NCI-H1417 (cell line): ENCODE data around the gene LRMDA.

ENCODE experiments used
- DNase-seq, 3 experiments: peaks; one replicate each; lab custom pipeline; 2025; lab: John Stamatoyannopoulos, UW

Gene LRMDA

DNA sequence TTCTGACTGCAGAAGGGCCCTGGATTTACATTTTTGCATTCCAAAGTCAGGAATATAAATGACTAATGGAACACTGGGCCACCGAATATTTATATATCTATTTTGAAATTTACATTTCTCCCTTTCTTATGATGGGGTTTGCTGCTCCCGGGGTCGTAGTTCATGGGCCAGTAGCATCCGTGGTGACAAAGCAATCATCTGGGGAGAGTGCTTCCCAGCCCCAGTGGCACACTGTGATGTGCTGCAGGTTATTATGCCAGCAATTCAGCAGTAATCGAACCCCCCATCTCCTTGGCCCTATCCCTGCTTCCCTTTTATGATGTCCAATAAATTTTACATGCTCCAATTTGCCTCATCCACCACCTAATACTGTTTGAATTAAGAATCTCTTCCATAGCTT is 837.5 kb downstream of the LRMDA start:
- no peak for DNase-seq

DNA sequence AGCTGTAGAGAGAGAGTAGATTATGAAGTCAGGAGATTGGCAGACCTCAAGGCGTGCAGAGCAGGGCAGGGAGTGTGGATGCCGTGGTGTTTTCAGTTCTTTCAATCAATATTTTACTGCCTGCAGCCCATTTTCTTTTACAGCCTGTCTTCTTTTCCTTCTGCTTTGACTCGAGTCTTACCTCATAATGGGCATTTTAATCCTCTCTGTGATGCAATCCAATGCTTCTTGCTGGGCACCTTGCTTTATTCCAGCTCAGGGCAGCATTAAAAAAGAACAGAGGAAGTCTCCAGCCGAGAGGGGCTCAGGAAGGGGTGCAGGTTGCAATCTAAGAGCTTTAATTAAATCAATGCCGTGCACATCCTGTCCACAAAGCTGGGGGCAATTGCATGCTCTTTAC is 839.0 kb downstream of the LRMDA start:
- peak in 2 of 3 experiments; percentile 1 to 30 for DNase-seq

DNA sequence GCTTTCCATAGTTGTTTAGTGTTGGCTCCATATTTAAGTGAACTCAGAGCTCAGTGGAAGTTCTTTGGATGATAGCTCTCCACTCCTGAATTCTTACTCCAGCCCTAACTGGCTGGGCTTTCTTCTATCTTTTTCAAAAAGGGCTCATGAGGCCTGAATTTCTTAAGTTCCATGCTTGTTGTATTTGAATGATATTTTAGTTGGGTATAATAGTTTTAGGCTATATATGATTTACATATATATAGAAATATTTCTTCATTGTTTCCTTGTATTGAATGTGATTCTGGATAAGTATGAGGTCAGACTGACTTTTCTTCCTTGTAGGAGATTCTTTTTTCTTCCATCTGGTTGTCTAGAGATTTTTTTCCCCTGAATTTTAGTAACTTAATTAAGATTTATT is 843.5 kb downstream of the LRMDA start:
- no peak for DNase-seq

DNA sequence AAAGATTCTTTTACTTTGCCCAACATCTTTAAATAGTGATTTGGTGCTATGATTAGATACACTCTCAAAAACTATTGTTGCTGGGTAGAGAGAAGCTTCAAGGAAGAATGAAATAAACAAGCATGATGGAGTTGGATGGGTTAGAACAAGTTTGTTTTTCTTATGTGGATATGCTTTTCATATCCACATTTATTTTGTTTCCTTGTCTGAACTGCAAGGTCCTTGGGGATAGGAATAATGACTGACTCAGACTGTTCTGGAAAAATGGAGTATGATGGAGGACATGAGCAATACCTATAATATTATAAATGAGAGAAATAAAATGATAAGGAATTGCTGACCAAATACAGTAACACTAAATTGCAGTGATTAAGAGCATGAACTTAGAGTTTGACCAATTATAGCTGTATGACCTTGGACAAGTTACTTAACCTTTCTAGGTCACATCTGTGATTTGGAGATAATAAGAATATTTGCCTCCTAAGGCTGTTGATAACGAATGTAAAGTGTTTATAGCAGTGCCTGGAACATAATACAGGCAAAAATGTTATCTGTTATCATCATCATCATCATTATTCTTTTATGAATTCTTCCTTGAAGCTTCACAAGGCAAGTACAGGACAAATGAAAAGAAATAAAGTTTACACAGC is 847.5 kb downstream of the LRMDA start:
- DNase-seq: no peak

DNA sequence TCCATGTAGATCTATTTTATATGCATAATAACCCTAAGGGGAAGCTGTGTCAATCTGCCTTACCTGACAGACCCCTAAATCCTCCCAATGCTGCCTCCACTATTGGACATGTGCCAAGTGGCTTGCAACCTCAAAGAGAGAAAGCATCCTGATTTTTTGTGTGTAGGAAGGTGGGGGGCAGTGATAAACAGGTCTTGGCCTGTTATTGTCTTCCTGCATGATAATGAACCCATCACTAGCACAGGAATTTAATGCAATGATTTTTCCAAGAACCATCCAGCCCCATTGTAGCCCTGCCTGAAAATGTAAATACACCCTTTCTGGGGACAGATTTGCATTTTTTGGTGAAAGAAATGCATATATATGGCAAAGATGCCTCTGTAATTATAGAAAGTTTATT is 850.2 kb downstream of the LRMDA start:
- peak in 2 of 3 experiments; percentile 9 to 55 for DNase-seq

DNA sequence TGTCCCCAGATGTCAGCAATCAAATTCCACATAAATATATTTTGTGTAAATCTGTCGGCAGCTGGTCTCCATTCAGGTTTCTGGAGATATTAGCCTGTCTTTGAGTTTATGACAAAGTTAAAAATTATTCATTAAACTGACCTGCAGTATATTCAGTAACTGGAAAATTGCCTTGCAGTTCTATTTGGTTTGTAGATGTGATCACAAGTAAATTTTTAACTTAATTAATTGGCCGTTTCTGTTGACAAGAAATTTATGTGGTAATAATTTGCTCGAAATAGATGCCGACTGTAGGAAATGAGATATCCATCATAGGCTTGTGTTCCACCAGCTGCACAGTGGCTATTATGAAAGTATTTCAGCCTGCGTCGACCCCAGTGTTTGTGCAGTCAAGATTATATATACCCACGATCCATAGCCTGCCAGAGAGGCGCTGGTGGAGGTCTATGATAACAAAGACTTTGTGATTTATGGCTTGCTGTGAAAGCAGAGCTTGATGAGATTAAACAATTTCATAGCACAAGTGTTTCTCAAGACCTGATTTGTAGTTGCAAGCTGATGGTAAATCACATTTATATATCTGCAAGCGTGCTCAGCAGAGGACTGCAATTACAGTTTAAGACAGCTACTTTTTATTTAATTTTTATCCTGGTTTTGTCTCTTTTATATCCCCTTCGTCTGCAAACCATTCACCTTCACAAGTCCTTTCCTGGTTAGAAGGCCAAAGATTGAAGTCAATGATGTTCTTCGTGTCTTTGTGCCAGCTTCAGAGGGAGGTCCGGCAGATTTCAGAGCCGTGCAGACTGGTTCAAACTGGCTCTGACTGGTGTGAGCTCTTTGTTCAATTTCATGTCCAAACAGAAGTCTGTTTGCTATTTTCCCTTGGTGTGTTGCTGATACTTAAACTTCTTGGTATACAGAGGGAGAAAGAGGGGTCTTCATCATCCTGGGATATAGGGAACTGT is 850.9 kb downstream of the LRMDA start:
- DNase-seq: peak; percentile 63 to 91 (median 65)

DNA sequence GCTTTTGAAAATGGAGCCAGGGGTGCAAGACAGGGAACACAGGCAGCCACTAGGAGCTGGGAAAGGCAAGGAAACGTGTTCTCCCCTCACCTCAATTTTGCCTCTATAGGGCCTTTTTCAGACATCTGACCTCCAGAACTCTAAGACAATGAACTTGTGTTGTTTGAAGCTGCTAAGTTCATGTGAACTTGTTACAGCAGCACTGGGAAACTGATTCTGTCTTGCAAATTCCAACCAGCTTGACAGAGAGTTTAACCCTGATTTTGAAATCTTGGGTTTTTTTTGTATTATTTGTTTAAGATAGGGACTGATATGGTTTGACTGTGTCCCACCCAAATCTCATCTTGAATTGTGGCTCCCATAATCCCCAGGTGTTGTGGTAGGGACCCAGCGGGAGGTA is 852.9 kb downstream of the LRMDA start:
- DNase-seq: no peak

DNA sequence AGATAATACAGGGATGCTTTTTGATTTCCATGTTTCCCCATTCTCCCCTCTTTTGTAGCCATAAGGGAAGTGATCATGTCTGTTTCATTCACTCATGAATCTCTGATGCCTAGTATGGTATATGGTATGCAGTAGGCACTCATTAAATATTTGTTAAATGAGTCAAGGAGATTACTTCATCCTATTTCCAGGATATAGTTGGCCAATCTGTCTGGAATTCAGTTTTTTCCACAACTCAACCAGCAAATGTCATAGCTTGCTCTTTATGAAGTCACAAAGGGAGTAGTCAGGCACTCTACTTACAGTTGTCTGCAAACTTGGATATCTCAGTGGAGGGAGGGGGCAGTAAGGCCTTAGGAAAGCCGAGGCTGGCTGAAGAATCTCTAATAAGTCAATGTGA is 853.6 kb downstream of the LRMDA start:
- no peak for DNase-seq

DNA sequence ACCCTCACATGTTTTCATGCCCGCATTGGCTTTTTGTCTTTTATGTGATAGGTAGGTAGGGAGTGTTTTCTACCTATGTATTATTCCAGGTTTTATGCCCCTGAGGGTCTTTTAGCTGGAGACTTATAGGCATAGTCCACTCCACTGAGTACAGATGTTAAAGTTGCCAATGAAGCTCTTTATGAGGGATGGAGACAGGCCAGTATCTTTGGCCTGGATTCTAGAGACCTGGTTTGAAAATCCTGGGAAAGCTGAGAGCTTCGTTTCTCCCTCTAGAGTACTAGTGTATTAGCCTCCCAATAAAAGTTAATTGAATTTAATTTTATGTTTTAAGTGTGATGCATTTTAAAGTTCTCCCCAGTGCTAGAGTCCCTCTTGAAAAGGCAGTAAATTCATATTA is 854.1 kb downstream of the LRMDA start:
- no peak for DNase-seq

DNA sequence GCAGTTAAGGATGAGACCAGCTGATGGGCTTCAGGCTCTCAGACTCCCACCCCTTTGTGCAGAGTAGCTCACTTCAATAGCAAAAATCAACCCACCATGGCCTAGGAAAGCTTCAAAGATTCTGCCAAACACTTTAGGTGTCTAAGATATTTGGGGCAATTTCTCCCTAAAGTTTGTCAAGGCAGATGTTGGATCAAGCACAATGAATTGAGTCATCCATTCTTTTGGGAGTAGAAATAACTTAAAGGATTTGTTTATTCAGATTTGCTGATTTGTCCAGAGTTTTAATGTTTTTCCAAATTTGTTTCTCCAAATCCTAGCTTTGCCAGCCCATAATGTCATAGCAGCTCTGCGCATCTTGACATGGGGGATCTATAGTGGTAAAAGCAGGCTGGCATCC is 855.1 kb downstream of the LRMDA start:
- no peak for DNase-seq

DNA sequence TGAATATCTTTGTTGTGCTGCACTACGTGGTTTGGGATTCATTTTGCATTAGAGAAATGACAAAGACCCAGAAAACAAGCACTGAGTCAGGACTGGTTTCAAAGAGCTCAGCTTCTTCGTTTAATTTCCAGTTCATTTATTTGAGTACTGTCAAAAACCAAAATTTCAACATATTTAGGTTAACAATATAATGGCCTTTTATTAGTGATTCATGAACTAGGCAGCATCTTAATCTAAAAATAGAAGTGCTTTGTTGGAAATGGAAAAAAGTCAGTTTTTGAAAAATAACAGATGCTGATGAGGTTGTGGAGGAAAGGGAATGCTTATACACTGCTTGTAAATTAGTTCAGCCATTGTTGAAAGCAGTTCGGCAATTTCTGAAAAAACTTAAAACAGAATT is 856.4 kb downstream of the LRMDA start:
- no peak for DNase-seq

DNA sequence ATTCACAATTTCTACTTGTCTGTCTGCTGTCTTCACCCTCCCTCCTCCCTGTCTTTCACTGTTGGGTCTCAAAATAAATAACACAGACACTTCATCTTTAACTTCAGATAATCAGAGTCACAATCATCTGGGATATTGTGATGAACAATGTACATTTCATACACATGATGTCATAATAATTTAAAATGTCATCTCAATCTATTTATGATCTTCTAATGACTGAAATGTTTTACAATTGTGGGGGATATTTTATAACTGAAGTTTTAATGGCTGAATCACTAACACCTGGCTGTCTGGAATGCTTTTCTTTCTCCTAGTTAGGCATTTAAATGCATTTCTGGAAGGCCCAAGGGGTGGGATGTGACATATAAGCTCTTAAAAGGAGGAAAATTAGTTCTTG is 859.8 kb downstream of the LRMDA start:
- DNase-seq: peak in 2 of 3 experiments; percentile 0 to 40

DNA sequence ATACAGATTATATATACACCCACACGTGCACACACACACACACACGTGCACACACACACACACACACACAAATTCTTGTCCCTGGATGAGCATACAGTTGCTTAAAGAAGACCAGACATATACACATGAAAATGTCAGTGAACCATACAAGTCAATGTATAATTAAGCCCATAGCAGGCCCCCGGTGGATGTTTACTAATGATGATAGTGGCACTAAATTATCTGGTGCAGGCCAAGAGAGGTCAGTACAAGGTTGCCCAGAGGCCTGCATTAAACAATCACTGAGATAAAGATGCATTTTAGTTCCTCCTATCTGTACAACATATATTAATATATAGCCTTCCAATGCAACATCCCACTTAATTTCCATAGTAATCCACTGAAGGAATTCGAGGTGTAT is 860.5 kb downstream of the LRMDA start:
- DNase-seq: peak in 2 of 3 experiments; percentile 1 to 24

DNA sequence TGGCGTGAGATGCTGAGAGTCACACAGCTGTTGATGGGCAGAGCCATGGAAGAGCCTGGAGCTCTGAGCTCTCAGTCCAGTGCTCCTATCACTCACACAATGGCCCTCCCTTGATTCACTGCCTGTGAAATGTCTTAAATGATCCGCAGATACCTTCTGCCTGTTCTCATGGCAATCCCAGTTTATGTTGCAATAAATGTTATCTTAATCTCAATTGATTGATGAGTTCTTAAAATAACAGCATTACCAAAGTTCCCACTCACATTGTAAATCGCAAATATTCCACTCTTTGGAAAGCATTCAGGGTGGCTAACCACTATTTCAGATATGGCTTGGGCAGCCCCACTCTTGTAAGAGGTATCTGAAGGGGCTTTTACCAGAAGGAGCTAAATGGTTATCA is 865.5 kb downstream of the LRMDA start:
- DNase-seq: peak in 1 of 3 experiments; percentile 8

DNA sequence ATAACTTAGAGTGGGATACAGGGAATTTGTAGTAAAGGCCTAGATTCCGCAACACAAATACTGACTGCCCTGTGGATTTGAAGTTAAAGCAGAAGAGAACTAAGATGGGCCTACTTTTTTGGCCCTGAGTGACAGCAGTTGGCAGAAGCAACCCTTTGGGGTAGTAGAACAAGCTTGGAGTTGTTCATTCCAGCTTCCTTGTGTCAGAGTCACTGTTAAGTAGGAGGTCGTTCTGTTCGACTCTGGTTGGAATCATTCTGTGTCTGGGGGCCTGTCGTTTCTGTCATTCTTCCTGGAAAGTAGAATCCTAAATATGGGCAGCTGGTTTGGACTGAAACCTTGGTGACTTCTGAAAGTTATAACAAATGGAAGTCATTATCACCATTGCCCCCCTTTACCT is 865.9 kb downstream of the LRMDA start:
- DNase-seq: no peak

DNA sequence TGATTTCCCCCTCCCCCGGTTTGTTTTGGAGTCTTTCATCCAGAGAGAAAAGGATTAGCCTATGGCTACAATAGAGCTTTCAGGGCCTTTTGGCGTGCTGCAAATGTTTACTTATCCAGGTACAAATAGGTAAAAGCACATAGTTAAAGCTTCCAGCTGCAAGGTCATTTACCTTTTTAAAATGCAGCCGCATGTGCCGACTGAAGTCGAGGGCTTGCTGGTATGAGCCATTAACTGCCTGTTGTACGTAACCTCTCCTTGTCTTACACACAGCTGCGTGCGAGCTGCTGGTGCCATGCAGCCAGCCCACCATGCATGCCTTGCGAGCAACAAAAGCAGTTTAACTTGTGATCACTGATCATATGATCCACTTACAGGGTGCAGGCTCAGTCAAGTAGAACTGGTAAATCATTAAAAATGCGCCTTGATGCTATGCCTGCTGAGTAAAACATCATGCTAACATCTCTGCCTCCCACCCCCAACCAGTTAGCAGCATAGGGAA is 866.4 kb downstream of the LRMDA start:
- peak; percentile 46 to 88 (median 79) for DNase-seq

DNA sequence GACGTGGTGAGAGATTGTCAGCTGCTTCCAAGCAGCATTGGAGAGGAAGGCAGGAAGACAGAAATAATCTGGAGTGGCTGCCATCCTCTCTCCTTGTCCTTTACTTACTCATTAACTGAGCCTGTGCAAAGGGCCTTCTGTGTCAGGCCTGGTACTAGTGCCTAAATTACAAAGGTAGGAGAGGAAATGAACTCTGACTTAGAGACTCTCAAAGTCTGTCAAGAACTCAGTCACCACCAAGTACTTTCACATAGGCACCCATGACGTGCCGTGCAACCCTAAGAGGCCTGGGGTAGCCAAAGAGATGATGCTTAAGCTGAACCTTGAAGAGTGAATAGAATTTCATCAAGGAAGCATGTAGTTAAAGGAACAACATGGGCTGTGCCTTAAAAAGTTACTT is 866.9 kb downstream of the LRMDA start:
- no peak for DNase-seq

DNA sequence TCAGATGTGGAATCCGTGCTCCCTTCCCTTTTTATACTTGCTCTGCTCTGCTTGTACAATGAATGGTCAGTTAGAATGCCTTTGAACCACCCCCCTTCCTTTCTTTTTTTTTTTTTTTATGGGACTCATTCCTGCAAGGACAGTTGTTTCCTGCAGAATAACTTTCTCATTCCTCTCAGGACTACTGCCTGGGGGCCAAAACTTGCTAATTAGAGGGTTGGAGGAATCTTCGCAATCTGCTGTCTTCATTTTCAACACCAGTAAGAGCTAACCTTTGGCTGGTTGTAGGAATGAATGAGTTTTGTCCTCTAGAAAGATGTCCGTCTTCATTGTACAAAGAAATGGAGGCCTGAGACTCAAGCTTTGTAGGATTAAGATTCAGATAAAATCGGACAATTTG is 868.1 kb downstream of the LRMDA start:
- DNase-seq: no peak

DNA sequence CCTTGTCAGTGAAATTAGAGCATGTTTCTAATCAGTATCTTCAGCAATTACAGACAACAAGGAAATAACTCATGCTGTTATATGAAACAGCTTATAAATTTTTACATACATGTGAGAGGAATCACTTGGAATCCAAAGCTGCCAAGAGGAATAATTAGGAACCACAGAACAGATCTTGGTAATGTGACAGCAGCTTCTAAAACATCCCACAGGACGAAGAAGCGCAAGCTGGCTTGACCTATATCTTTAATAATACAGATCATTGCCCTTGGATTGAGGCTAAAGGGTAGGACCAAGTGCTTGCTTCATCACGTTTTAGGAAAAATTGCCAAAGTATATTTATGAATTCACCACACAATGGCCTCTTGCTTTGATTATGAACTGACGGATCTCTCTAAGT is 869.8 kb downstream of the LRMDA start:
- DNase-seq: no peak

DNA sequence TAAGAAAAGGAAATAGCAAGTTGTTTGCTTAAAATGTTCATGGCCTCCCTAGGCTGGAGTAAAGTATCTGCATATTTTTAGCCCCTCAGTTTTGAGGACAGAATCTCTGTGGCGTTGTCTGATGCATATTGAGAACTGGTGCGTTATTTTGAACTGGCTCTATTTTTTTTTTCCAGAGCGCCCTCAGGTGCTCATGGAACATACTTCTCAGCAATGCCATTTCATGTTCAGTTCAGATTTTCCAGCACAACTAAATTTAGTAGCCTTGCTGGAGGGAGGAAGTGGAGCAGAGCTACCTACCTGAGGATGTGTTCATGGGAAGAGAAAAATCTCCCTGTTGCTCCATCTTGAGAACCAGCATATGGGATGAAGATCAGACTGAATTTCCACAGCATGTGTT is 870.5 kb downstream of the LRMDA start:
- DNase-seq: peak in 2 of 3 experiments; percentile 22 to 50

DNA sequence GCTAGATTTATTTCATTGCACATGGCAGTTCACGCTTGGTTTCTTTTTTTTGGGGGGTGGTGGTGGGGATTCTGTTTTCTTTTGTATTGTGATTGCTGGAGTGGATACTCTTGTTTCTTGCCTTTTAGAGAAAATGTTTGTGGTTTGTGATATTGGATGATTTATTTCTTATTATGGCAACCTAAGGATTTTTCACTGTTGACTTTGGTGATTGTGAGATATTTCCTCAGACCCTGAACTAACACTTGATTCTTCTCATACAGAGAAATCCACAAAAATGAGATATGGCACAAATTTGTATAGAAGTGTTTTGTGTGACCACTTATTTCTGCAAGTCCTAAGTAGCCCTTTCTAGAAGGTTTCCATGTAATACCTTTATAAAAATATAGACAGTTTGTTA is 871.1 kb downstream of the LRMDA start:
- DNase-seq: peak in 1 of 3 experiments; percentile 50

DNA sequence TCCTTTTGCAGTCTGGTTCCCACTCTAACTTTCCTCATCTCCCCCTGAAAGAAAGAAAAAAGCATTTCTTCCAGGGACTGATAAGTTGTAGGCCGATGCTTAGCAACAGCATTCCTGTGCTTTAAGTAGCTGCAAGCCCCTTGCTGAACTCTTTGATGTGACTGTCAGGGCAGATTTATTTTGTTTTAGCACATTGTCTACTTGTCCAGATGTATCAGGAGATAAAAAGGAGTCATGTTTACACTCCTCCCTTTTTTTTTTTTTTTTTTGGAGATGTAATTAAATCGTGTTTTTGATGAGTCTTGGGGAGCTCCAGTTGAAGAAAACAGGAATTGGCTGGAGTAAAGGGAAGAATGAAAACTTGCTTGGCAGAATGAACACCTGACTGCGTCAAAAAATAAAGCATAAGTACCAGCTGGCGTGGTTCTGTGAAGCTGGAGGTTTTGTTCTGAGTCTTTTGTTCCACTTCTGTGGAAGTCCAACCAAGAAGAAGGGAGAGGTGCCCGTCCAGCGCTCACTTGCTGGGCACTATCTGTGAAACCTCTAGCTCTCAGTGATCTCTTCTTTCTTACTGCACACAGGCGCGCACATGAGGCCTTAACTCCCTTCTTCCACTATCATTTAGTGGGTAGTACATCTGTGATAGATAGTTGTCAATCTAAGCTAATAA is 871.7 kb downstream of the LRMDA start:
- peak in 1 of 3 experiments; percentile 34 for DNase-seq
